HEK293 (cell line): ENCODE data around the gene UNC5B.

Experiments
- BCL11A ChIP-seq: fragments of 450-650 bp; formaldehyde crosslinking; IDR thresholded peaks from 2 replicates; pipeline ENCODE4 v1.5.1; 2016; ENCODE audit warnings: low read depth, missing biosample characterization, missing genetic modification characterization
- KLF10 ChIP-seq: fragments of 450-650 bp; IDR thresholded peaks from 2 replicates; pipeline ENCODE4 v1.5.1; 2018; ENCODE audit warnings: missing biosample characterization, mild to moderate bottlenecking, missing genetic modification characterization
- KLF7 ChIP-seq: fragments of 450-650 bp; formaldehyde crosslinking; IDR thresholded peaks from 2 replicates; pipeline ENCODE4 v1.5.1; 2016; ENCODE audit warnings: missing biosample characterization, missing genetic modification characterization, borderline replicate concordance
- SP7 ChIP-seq: fragments of 450-650 bp; formaldehyde crosslinking; IDR thresholded peaks from 2 replicates; pipeline ENCODE4 v1.5.1; 2016; ENCODE audit warnings: missing biosample characterization, missing genetic modification characterization
- ZBTB17 ChIP-seq: fragments of 450-650 bp; formaldehyde crosslinking; IDR thresholded peaks from 2 replicates; pipeline ENCODE4 v1.5.1; 2016; ENCODE audit warnings: missing biosample characterization, missing genetic modification characterization
- ZBTB7A ChIP-seq: fragments of 450-650 bp; formaldehyde crosslinking; IDR thresholded peaks from 2 replicates; pipeline ENCODE4 v1.5.1; 2016; ENCODE audit warnings: low read depth, missing biosample characterization, missing genetic modification characterization
- ZFHX2 ChIP-seq: fragments of 450-650 bp; formaldehyde crosslinking; conservative IDR thresholded peaks from 2 replicates; pipeline ENCODE4 v1.5.1; 2016; ENCODE audit warnings: missing biosample characterization, missing genetic modification characterization
- ZNF146 ChIP-seq: fragments of 450-650 bp; formaldehyde crosslinking; IDR thresholded peaks from 2 replicates; pipeline ENCODE4 v1.5.1; 2016; ENCODE audit warnings: missing biosample characterization, missing genetic modification characterization
- ZNF174 ChIP-seq: fragments of 450-650 bp; formaldehyde crosslinking; IDR thresholded peaks from 2 replicates; pipeline ENCODE4 v1.5.0; 2017; ENCODE audit warnings: missing biosample characterization, mild to moderate bottlenecking, missing genetic modification characterization
- ZNF19 ChIP-seq: fragments of 450-650 bp; formaldehyde crosslinking; IDR thresholded peaks from 2 replicates; pipeline ENCODE4; 2016; ENCODE audit warnings: missing biosample characterization, missing genetic modification characterization, low read depth
- ZNF2 ChIP-seq: fragments of 450-650 bp; formaldehyde crosslinking; IDR thresholded peaks from 2 replicates; pipeline ENCODE4 v1.5.1; 2016; ENCODE audit warnings: missing biosample characterization, missing genetic modification characterization
- ZNF202 ChIP-seq: fragments of 450-650 bp; formaldehyde crosslinking; IDR thresholded peaks from 2 replicates; pipeline ENCODE4 v1.5.1; 2016; ENCODE audit warnings: missing biosample characterization, missing genetic modification characterization, borderline replicate concordance
- ZNF214 ChIP-seq: fragments of 450-650 bp; formaldehyde crosslinking; IDR thresholded peaks from 2 replicates; pipeline ENCODE4 v1.5.1; 2017; ENCODE audit warnings: missing biosample characterization, mild to moderate bottlenecking, missing genetic modification characterization, borderline replicate concordance
- ZNF221 ChIP-seq: fragments of 450-650 bp; formaldehyde crosslinking; IDR thresholded peaks from 2 replicates; pipeline ENCODE4 v1.5.1; 2017; ENCODE audit warnings: missing biosample characterization, missing genetic modification characterization, borderline replicate concordance
- ZNF274 ChIP-seq, 2 experiments: fragments of 200-500 bp in 1 of 2; fragments of 450-650 bp in 1 of 2; sonication (Bioruptor generic) in 1 of 2; formaldehyde crosslinking in 1 of 2; IDR thresholded peaks; 2 replicates each; pipeline versions ENCODE4 v1.5.1 to v1.6.1; 2014 to 2016; ENCODE audit warnings: borderline replicate concordance in 1 of 2, inconsistent platforms in 1 of 2, low read length in 1 of 2, missing biosample characterization in 1 of 2, missing genetic modification characterization in 1 of 2
- ZNF350 ChIP-seq: fragments of 450-650 bp; formaldehyde crosslinking; IDR thresholded peaks from 2 replicates; pipeline ENCODE4 v1.5.0; 2017; ENCODE audit warnings: missing biosample characterization, mild to moderate bottlenecking, missing genetic modification characterization
- ZNF391 ChIP-seq: fragments of 450-650 bp; formaldehyde crosslinking; IDR thresholded peaks from 2 replicates; pipeline ENCODE4 v1.5.1; 2016; ENCODE audit warnings: low read depth, missing biosample characterization, missing genetic modification characterization, borderline replicate concordance
- ZNF404 ChIP-seq: fragments of 450-650 bp; formaldehyde crosslinking; IDR thresholded peaks from 2 replicates; pipeline ENCODE4 v1.5.1; 2017; ENCODE audit warnings: missing biosample characterization, missing genetic modification characterization
- ZNF433 ChIP-seq: fragments of 450-650 bp; formaldehyde crosslinking; IDR thresholded peaks from 2 replicates; pipeline ENCODE4 v1.5.1; 2016; ENCODE audit warnings: missing biosample characterization, missing genetic modification characterization, low read depth
- ZNF473 ChIP-seq: fragments of 450-650 bp; formaldehyde crosslinking; IDR thresholded peaks from 2 replicates; pipeline ENCODE4 v1.5.1; 2017; ENCODE audit warnings: missing biosample characterization, missing genetic modification characterization
- ZNF510 ChIP-seq: fragments of 450-650 bp; formaldehyde crosslinking; IDR thresholded peaks from 2 replicates; pipeline ENCODE4 v1.5.1; 2018; ENCODE audit warnings: mild to moderate bottlenecking, missing genetic modification characterization, missing biosample characterization; ENCODE audit not compliant: insufficient replicate concordance
- ZNF544 ChIP-seq: fragments of 450-650 bp; formaldehyde crosslinking; IDR thresholded peaks from 2 replicates; pipeline ENCODE4 v1.5.0; 2017; ENCODE audit warnings: missing biosample characterization, missing genetic modification characterization
- ZNF548 ChIP-seq: fragments of 450-650 bp; formaldehyde crosslinking; IDR thresholded peaks from 2 replicates; pipeline ENCODE4 v1.5.1; 2016; ENCODE audit warnings: missing biosample characterization, missing genetic modification characterization
- ZNF610 ChIP-seq: fragments of 450-650 bp; formaldehyde crosslinking; IDR thresholded peaks from 2 replicates; pipeline ENCODE4 v1.5.1; 2016; ENCODE audit warnings: missing biosample characterization, missing genetic modification characterization, borderline replicate concordance
- ZNF621 ChIP-seq: fragments of 450-650 bp; formaldehyde crosslinking; IDR thresholded peaks from 2 replicates; pipeline ENCODE4 v1.5.1; 2017; ENCODE audit warnings: missing biosample characterization, missing genetic modification characterization
- ZNF768 ChIP-seq: fragments of 450-650 bp; formaldehyde crosslinking; IDR thresholded peaks from 2 replicates; pipeline ENCODE4 v1.5.1; 2018; ENCODE audit warnings: missing biosample characterization, mild to moderate bottlenecking, missing genetic modification characterization
- TF ChIP-seq, protein P1 (sequence below): fragments of 450-650 bp; formaldehyde crosslinking; IDR thresholded peaks from 2 replicates; pipeline ENCODE4 v1.5.1; 2016; ENCODE audit warnings: missing biosample characterization, missing genetic modification characterization, borderline replicate concordance
- TF ChIP-seq, protein P2 (sequence below): fragments of 450-650 bp; formaldehyde crosslinking; IDR thresholded peaks from 2 replicates; pipeline ENCODE4 v1.5.1; 2017; ENCODE audit warnings: missing biosample characterization, missing genetic modification characterization
- TF ChIP-seq, protein P3 (sequence below): fragments of 450-650 bp; formaldehyde crosslinking; IDR thresholded peaks from 2 replicates; pipeline ENCODE4 v1.5.1; 2016; ENCODE audit warnings: missing biosample characterization, missing genetic modification characterization
- TF ChIP-seq, protein P4 (sequence below): fragments of 450-650 bp; formaldehyde crosslinking; IDR thresholded peaks from 2 replicates; pipeline ENCODE4 v1.5.1; 2016; ENCODE audit warnings: missing biosample characterization, missing genetic modification characterization

UNC5B gene

DNA sequence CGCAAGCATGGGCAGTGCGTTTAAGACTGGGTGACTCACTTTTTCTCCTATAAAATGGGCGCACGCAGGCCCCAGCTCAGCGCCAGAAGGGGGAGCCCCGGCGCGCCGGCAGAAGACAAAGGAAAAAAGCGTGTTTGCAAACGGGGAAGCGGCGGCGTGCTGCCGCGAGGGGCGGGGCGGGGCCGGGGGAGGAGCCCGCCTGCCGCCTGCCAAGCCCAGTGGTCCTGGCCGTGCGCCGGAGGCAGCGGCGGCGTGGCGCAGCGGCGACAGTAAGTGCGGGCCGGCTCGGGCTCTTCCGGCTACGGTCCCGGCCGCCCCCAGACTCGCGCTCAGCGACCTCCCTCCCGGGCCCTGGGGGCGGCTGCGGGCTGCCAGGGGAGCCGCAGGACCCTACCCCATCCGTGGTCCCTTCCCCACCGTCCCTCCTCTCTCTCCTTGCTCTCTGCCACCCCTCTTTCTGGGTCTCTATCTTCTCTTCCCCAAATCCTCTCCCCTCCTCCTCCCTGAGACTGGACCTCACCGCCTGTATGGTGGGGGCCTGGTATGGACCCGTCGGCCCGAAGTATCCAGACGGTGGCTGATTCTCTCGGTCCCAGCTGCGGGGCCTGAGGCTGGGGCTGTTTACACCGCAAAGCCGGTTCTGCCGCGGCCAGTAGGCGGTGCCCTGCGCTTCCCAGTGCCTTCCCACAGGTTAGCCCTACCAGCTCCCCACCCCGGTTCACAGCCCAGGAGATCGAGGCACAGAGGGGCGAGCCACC is 106.9 kb downstream of the UNC5B start, which contains the start of gene SLC29A3 (continued):
- no peak for TF ChIP-seq ZNF350 (tag by site-specific recombination)
- TF ChIP-seq ZNF548: no peak
- TF ChIP-seq ZNF610 (tag by site-specific recombination): no peak
- TF ChIP-seq ZNF391 (tag by site-specific recombination): 0 out of 2 replicates have a peak, but pooled peaks have one; percentile 60
- no peak for TF ChIP-seq KLF7 (tag by site-specific recombination)
- 0 out of 2 replicates have a peak, but pooled peaks have one; percentile 26 for TF ChIP-seq BCL11A
- TF ChIP-seq, protein P1, sequence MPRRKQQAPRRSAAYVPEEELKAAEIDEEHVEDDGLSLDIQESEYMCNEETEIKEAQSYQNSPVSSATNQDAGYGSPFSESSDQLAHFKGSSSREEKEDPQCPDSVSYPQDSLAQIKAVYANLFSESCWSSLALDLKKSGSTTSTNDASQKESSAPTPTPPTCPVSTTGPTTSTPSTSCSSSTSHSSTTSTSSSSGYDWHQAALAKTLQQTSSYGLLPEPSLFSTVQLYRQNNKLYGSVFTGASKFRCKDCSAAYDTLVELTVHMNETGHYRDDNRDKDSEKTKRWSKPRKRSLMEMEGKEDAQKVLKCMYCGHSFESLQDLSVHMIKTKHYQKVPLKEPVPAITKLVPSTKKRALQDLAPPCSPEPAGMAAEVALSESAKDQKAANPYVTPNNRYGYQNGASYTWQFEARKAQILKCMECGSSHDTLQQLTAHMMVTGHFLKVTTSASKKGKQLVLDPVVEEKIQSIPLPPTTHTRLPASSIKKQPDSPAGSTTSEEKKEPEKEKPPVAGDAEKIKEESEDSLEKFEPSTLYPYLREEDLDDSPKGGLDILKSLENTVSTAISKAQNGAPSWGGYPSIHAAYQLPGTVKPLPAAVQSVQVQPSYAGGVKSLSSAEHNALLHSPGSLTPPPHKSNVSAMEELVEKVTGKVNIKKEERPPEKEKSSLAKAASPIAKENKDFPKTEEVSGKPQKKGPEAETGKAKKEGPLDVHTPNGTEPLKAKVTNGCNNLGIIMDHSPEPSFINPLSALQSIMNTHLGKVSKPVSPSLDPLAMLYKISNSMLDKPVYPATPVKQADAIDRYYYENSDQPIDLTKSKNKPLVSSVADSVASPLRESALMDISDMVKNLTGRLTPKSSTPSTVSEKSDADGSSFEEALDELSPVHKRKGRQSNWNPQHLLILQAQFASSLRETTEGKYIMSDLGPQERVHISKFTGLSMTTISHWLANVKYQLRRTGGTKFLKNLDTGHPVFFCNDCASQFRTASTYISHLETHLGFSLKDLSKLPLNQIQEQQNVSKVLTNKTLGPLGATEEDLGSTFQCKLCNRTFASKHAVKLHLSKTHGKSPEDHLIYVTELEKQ: no peak
- no peak for TF ChIP-seq ZNF202 (tag by site-specific recombination)
- no peak for TF ChIP-seq ZNF621 (tag by site-specific recombination)
- TF ChIP-seq, protein P2, sequence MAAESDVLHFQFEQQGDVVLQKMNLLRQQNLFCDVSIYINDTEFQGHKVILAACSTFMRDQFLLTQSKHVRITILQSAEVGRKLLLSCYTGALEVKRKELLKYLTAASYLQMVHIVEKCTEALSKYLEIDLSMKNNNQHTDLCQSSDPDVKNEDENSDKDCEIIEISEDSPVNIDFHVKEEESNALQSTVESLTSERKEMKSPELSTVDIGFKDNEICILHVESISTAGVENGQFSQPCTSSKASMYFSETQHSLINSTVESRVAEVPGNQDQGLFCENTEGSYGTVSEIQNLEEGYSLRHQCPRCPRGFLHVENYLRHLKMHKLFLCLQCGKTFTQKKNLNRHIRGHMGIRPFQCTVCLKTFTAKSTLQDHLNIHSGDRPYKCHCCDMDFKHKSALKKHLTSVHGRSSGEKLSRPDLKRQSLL (tag by site-specific recombination): 0 out of 2 replicates have a peak, but pooled peaks have one; percentile 23
- no peak for TF ChIP-seq ZNF274 (IDR thresholded peaks at IDR 0.05; ENCODE audit: low read length)
- no peak for TF ChIP-seq ZNF274 (tag by site-specific recombination; IDR thresholded peaks at IDR 0.05; ENCODE audit: borderline replicate concordance)
- no peak for TF ChIP-seq ZNF174 (tag by site-specific recombination)
- TF ChIP-seq, protein P3, sequence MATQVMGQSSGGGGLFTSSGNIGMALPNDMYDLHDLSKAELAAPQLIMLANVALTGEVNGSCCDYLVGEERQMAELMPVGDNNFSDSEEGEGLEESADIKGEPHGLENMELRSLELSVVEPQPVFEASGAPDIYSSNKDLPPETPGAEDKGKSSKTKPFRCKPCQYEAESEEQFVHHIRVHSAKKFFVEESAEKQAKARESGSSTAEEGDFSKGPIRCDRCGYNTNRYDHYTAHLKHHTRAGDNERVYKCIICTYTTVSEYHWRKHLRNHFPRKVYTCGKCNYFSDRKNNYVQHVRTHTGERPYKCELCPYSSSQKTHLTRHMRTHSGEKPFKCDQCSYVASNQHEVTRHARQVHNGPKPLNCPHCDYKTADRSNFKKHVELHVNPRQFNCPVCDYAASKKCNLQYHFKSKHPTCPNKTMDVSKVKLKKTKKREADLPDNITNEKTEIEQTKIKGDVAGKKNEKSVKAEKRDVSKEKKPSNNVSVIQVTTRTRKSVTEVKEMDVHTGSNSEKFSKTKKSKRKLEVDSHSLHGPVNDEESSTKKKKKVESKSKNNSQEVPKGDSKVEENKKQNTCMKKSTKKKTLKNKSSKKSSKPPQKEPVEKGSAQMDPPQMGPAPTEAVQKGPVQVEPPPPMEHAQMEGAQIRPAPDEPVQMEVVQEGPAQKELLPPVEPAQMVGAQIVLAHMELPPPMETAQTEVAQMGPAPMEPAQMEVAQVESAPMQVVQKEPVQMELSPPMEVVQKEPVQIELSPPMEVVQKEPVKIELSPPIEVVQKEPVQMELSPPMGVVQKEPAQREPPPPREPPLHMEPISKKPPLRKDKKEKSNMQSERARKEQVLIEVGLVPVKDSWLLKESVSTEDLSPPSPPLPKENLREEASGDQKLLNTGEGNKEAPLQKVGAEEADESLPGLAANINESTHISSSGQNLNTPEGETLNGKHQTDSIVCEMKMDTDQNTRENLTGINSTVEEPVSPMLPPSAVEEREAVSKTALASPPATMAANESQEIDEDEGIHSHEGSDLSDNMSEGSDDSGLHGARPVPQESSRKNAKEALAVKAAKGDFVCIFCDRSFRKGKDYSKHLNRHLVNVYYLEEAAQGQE (tag by site-specific recombination): 0 out of 2 replicates have a peak, but pooled peaks have one; percentile 51
- TF ChIP-seq ZNF473 (tag by site-specific recombination): no peak
- TF ChIP-seq ZNF768 (tag by site-specific recombination): 0 out of 2 replicates have a peak, but pooled peaks have one; percentile 17
- TF ChIP-seq ZNF433 (tag by site-specific recombination): no peak
- TF ChIP-seq ZFHX2 (tag by site-specific recombination): peak; percentile 66
- TF ChIP-seq ZNF146 (tag by site-specific recombination): no peak
- TF ChIP-seq, protein P4, sequence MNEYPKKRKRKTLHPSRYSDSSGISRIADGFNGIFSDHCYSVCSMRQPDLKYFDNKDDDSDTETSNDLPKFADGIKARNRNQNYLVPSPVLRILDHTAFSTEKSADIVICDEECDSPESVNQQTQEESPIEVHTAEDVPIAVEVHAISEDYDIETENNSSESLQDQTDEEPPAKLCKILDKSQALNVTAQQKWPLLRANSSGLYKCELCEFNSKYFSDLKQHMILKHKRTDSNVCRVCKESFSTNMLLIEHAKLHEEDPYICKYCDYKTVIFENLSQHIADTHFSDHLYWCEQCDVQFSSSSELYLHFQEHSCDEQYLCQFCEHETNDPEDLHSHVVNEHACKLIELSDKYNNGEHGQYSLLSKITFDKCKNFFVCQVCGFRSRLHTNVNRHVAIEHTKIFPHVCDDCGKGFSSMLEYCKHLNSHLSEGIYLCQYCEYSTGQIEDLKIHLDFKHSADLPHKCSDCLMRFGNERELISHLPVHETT (tag by site-specific recombination): no peak
- no peak for TF ChIP-seq ZNF221 (tag by site-specific recombination)
- no peak for TF ChIP-seq ZNF19
- TF ChIP-seq ZNF544: no peak
- no peak for TF ChIP-seq ZNF404
- TF ChIP-seq ZNF2 (tag by site-specific recombination): peak; percentile 41; the same call in 1 of the 2 replicates
- peak; percentile 24; the same call in 1 of the 2 replicates for TF ChIP-seq ZBTB17
- no peak for TF ChIP-seq ZNF214 (tag by site-specific recombination)
- TF ChIP-seq ZBTB7A (tag by site-specific recombination): no peak; the same call in 1 of the 2 replicates
- TF ChIP-seq KLF10 (tag by site-specific recombination): peak; percentile 38; the same call in 1 of the 2 replicates
- TF ChIP-seq SP7: peak; percentile 66; the same call in 1 of the 2 replicates
- TF ChIP-seq ZNF510 (tag by site-specific recombination): no peak
